GM19035 (cell line): ENCODE results near the gene RNF141.
A peak's percentile ranks its signal among the peaks of the same experiment; 100 is the strongest.

Experiments
- ATAC-seq: cut with Tn5 transposase; IDR thresholded peaks from one replicate; pipeline ENCODE4 v1.9.1; 2021; ENCODE audit not compliant: unreplicated experiment

RNF141 gene

DNA sequence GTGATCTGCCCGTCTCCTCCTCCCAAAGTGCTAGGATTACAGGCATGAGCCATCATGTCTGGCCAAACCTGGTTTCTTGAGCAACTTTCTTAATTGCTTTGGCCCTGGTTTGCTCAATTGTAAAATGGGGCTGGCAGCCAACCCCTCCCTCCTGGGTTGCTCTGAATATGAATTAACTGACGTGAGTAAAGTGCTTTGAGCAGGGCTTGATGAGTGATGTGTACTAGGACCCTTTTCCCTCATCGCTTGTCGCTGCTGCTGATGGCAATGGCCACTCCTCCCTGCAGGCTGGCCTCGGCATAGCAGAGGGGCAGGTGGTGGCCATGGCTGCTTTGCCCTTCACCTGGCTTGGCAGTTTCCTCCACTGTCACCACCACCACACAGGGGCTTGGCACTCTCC is 41.5 kb downstream of the RNF141 start:
- no peak for ATAC-seq

DNA sequence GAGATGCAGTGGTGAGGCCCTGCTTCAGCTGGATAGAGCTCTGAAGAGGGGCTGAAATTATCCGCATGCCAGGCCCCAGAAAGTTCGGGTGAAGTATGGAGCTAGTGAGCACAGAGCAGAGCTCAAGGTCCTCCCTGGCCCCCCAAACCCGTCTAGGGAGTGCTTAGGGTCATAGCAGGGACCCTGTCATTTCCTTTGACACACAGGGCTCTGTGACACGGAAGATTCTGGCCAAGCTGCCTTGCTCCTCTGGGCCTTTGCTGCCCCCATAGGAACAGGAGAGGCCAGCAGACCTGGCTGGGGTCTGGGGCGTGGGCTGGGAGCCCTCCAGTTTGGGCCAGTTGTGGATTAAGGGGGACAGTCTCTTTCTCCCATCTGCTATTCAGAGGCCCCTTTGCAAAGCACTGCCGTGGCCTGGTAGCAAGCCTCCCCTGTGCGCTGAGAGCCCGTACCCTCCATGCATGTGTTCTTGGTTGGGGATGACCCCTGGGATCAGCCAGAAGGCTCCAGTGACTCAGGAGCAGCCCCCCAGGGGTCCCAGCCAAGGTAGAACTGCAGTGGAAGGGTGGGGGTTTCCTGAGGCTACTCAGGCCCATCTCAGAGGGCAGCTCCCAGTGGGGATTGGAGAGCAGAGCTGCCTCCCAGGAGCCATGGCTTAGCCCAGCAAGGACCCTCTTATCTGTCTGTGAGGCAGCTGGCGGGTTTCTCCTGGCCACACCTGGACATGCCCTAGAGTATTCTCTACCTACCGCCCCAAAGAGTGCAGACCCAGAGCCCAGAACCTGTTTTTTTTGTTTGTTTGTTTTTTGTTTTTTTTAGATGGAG is 42.3 kb downstream of the RNF141 start:
- ATAC-seq = no peak

DNA sequence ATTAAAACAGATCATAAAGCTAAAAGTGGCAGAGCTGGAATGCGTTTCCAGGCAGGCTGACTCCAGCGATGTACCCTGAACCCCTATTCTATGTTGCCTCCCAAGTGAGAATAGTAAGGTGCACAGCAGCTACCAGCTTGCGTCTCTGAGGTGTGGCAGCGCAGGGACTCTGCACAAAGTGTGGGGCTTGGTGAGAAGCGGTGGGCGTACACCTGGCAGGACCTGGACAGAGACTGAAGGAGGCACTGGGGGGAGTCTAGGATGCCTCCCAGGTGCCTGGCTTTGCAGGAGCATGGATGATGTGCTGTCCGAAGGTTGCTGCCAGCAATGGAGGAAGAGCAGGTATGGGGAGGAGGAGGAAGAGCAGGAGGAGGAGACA is 43.0 kb downstream of the RNF141 start:
- no peak for ATAC-seq

DNA sequence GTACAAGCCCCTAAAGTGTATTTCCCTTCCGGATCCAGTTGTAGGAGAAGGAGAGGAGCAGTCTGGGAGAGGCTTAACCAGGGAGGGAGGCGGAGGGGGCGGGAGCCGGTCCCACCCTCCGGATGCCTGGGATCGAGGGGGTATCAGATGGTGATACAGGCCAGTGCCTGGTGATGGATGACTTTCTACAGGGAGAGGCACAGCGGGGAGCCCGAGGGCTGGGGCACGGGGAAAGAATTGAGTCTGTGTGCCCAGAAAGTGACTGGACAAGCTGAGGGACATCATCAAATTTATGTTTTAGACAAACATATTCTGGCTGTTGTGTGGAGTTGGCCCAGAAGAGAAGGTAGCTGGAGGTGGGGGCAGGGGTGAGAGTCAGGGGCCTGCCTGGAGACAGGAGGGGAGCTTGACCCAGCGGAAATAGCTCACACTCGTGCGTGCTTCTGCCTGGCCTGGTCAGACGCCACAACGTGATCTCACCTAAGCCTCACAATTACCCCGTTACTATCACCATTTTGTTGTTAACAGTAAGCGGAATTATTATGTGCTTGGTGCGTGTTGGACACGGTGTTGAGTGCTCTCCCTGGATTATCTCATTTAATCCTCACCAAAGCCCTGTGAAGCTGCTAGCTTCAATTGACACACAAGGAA is 43.5 kb downstream of the RNF141 start:
- no peak for ATAC-seq

DNA sequence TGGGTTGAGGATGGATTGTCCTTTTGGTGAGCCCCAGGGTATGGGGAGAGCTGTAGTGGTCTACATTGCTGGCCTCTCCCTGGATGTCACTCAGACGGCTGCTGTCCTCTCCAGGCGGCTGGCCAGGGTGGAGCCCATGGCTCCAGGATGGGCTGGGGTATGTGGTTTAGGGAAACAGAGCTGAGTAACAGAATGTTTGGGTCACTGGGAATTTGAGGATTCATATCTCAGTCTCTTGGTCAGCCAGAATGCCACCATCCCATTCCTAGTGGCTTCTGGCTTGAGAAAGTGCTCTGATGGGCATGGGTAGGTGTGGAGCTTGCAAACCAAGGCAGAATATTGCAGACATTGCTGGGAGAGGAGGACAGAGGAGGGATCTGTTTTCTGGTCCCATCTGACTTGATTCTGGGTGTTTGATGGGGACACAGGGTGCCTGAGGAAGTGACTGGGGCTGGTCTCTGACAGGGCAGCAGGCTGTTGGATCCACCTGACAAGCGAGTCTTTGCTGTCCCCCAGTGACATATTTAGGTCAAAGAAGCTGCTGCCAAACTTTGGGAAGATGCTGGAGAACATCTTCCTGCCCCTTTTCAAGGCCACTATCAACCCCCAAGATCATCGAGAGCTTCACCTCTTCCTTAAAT is 44.6 kb downstream of the RNF141 start:
- no peak for ATAC-seq

DNA sequence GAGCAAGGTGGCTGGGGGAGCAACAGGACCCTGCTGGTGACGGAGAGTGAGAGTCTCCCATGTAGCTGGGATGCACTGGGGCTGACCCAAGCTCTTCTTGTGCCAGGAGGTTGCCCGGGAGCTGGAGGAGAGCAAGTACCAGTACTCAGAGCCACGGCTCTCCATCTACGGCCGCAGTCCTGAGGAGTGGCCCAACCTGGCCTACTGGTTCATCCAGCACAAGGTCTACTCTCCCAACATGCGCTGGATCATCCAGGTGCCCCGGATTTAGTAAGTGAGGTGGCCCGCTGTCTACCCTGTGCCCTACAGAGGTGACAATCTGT is 45.6 kb downstream of the RNF141 start:
- no peak for ATAC-seq

DNA sequence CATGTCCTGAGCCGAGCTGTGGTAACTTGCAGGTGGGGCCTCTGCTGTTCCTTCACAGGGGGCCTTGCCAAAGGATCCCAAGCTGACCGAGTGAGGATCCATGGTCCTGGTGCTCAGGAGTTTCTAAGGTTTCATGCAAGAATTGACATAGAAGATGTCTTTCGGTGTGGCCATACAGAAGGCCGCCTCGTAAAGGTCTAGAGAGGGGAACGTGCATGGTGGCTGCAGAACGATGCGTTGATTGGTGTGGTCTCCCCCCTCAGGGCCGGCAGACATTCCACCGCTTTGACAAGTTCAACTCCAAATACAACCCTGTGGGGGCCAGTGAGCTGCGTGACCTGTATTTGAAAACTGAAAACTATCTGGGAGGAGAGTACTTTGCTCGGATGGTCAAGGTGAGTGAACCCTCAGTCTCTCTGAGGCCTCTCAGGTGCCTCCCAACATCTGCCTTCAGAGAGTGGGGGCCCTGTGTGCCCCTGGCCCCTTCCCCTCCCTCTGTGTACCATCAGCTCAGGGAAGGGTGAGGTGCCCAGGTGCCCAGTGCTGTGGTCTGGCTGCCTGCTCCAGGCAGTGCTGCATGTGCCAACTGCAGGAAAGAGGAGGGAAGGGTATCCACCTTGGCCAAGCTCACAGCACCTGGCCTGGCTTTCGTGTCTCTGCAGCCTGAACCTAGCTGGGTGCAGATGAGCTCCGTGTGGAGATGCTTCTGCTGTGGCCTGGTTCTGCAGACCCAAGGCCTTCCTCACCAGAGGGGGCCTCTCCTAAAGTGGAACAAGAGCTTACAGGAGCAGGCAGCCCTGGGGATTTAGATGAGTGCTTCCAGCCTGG is 46.1 kb downstream of the RNF141 start:
- ATAC-seq = no peak

DNA sequence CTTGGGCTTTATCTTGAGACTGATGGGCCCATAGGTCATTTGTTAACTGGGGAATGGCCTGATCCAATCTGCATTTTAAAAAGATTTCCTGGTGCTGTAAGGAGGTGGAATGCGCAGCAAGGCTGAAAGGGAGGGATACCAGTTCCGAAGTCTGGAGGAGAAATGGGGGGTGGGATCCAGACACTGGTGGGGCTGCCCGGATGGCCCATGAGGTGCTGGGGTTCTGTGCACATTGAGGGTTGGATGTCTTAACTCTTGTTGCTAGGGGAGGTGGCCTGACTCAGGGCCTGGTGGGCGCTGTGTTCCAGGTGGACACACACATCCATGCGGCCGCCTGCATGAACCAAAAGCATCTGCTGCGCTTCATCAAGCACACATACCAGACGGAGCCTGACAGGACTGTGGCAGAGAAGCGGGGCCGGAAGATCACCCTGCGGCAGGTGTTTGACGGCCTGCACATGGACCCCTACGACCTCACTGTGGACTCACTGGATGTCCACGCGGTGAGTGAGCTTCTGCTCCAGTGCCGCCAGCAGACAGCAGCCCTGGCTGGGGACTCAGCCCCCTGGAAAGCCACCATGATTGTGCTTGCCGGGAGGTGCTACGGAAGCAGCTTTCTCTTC is 47.8 kb downstream of the RNF141 start:
- ATAC-seq = no peak

DNA sequence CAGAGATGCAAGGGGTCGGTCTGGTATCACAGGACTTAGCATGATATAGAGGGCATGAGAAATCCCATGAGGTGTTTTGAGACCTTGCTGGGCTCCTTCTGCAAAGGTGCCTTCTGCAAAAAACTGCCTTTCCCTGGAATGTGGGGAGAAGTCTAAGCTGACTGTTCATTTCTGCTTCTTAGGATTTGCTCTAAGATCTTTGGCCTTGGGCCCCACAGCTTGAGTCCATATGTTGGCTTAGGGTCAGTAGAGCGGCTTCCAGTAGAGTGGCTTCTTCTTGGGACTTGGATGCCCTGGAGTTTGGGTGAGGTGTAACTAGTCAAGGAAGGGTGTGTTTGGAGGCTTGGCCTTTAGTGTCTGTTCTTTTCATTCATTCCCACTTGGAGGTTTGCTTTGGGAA is 48.9 kb downstream of the RNF141 start:
- ATAC-seq = no peak

DNA sequence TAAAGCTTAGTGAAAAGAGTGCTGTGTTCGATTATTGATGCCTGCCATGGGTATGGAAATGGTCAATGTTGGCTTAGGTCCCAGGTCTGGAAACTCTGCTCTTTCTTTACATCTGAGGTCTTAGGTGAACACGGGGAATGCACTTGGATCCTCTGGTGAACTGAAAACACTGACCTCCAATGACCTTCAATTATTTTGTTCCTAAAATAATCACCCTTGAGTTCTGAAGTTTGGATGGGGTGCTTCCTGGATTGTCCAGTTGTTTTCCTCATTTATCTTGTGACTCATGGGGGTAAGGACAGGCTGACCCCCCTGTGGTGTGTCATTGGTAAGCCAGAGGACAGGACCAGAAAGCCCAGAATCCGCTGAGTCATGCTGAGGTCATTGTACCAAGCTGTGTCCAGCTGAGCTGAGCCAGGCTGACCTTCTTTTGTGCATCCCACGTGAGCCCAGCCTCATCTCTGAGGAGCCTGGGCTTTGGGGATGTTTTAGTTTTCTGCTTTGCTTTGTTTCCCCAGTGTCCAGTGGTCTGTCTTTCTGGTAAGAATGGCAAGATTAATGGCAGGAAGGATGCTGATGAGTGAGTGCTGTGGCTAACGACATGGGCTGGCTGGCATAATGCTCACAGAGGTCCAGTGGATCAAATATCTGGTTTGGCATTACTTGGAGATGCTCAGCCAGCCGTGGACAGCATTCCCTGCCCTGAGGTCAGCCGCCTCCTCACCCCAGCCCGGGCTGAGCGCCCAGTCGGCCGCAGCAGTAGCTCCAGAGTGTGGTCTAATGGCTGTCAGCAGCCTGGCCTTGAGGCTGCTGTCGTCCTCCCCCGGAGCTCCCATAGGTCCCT is 50.4 kb downstream of the RNF141 start:
- ATAC-seq = no peak

DNA sequence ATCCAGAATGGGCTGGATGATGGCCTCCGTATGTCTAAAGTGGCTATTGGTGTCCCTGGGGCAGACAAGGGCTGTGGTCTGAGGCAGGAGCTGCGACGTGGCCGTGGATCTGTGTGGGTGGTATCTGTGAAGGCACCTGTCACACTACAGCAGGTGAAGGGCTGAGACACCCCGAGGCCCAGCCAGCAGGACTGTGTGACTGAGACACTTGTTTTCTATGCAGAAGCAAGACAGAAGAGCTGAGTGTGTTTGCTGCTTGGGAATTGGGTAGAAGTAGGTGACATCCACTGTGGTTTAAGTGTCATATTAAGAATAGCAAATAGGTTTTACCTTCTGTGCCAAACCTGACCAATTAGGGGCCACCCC is 51.0 kb downstream of the RNF141 start:
- ATAC-seq = no peak

DNA sequence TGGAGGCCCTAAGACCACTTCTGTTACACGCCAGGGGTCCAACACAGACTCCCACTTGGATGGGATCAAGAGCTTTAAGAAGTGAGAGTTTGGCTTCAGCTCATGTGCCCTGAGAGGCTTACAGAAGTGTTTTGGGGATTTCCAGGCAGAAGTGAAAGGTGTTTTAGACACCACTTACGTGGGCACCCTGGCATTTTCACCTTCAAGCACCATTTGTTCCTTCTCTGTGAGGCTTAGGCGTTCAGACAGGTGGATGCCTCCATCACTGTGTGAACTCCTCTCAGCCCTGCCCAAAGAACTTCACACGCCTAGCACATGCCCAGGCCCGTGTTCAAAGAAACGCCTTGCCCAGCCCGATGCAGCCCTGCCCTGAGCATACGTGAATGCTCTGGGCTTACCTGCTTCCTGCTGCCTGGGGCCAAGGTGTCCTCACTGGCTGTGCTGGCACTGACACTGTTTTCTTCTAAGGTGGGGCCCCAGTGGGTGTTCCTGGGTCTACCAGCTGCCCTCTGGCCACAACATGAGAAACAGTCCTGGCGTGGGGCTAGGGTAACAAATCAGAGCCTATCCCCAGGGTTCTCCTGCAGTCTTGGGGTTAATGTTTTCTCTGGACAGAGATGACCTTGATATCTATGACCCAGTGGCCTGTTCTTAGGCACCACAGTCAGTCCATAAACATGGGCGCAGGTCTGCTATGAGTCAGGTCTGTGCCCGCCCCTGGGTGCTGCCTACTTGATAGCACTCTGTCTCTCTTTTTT is 51.9 kb downstream of the RNF141 start:
- ATAC-seq = peak; percentile 55

DNA sequence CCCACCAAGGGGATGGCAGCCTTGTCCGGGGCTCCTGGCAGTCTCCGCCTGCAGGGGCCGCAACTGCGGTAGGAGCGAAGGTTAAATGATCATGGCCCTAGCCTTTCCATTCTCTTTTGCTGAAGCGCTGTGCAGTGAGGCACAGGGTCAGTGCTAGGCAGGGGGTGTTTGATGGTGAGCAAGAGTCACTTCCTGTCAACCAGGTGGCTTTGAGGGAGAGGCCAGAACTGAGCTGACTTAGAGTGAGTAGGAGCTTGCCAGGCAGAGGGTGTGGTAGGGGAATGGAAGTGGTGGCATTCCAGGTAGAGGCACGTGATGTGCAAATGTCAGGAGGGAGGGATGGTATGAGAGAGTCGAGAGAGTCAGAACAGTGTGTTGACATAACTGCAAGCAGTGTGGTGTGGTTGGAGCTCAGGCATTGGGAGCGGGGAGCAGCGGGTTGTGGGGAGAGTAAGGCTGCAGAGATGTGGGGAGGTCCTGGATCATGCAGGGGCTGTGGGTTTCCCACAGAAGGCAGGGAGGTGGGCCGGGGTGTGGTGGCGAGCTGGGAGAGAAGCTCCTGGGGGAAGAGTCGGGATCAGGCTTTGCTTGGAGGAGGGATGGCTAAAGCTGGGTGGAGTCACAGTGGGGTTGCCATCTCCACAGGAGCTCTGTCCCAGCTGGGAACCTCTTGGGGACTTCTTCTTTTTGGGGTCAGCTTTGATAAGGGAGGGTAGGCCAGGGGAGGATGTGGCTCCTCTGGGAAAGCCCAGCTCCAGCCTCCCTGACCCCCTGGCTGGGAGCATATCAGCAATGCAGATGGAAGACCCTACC is 52.7 kb downstream of the RNF141 start:
- ATAC-seq = peak; percentile 31

DNA sequence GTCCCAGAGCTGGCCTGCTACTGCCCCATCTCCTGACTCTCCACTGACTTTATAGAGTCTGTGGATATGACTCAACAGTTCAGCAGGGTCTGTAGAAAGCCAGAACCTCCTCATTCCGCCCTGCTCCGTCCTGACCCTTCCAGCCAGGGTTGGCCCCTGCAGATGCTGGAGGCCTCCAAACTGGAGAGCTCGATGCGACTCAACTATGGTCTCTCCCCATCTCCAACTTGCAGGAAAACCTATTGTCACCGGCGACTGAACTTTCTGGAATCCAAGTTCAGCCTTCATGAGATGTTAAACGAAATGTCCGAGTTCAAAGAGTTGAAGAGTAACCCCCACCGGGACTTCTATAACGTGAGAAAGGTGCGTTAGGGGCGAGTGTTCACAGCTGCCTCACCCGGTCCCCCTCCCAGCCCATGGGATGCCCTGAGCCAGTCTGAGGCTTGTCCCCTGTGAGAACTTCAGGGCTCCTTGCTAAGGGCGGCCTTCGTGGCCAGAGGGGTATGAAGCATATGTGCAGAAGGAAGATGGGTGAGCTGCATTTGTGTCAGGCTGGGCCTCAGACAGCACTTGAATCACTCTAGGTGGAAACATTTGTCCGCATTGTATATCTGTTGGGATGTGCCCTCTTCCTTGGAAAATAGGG is 53.9 kb downstream of the RNF141 start:
- no peak for ATAC-seq

DNA sequence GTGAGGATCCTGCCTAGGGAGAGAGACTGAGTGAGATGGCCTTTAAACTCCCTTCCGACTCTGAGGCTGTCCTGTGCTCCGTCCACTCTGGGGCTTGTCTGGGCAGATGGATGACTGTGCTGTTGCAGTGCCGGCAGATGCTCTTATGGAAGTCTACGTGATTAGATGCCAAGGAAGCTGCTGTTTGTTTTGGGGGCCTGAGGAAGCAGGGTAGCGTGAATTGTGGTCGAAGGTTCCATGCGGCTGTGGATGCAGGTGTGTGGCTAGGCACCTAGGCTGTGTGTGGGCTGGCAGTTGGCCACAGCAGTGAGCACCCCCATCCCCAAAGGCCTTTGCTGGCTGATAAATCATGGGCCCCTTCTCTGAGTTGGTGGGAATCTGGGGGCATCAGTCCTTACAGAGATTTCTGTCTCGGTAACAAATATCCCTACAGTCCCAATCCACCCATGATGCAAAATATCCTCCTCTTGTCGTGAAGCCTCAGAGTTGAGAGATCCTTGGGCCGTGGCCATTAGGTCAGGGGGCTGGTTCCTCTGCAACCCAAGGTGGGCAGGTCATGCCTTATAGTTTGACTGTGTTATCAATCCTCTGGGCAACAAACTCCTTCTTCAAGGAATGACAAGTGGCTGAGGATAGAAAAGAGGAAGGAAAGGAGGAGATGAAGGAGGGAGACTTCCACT is 54.7 kb downstream of the RNF141 start:
- no peak for ATAC-seq

DNA sequence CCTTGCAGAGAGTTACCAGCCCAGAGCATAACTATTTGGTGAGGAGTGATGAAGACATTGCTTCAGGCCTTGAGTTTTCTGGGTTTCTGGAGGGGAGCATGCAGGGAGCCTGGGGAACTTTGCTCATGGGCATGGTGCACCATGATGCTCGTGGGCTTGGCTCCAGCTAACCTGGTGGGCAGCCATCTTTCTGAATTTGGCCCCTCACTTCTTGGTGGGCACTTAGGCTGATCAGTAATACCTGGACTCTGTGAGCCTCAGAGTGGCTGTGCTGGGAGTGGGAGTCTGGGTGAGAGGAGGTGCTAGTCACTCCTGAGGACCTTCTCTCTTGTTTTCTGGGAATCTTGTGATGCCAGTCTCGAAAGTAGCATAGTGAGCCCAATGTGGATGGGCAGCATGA is 55.3 kb downstream of the RNF141 start:
- ATAC-seq = no peak

DNA sequence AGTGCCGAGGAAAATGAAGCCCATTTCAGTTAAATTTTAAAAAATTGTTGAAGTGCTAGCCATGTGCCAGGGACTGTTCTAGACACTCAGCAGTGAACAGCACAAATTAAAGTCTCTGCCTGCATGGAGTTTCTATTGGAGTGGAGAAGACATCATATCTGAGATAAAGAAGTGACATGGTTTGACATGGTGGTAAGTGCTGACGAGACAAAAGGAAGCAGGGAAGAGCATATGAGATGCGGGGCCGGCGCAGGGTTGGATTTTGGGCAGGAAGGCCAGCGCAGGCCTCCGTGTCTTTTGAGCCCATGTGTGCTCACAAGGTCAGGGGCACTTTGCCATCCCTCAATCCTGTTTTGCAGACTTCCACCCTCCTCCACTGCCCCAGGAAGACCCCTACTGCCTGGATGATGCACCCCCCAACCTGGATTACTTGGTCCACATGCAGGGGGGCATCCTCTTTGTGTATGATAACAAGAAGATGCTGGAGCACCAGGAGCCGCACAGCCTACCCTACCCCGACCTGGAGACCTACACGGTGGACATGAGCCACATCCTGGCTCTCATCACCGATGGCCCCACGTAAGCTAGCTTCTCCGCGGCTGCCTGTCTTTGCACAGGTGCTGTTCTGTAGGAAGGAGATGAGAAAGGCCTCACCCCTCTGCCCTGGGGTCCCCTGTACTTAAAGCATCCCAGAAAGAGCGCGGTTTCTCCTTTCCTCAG is 56.4 kb downstream of the RNF141 start:
- ATAC-seq = no peak
